Measurements from ENCODE around the gene LAMA2. TPM values are rescaled to one million over a fixed set of nuclear protein-coding genes. Genes with fewer than 3 reads are reported as not detected.

The LAMA2 gene
- polyA plus RNA-seq, 1 of the 3 experiments (the other 2 are of a cell fraction) = 0.92 TPM

DNA sequence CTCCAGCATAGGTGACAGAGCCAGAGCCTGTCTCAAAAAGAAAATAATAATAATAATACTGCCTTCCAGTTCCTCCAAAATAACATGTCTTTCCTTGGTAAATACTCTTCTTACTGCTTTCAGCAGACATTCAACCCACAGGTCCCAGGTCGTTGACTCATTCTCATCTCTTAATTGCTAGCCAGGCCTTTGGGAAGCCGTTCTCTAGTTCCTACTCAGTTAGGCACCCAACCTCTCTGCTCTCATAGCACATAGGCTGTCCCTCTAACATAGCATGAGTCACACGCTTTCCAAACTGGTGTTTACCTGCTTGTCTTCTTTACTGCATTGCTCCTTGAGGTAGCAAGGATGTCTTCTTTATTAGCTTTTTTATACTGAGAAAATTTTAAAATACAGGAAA lies 98.8 kb downstream of the LAMA2 start:
- POLR2A ChIA-PET = no interaction called here
- no peaks in the 10 kb centered on the region for H3K9me2 ChIP-seq
- H3K27me3 ChIP-seq (ENCODE audit: insufficient read depth) = no peaks in the 10 kb centered on the region
- H3K9me3 ChIP-seq = no peaks in the 10 kb centered on the region
- H3K4me2 ChIP-seq = no peak overlapping the region
- no peak overlapping the region for H3K9ac ChIP-seq
- H4K20me1 ChIP-seq (ENCODE audit: insufficient read depth) = no peaks in the 10 kb centered on the region
- no peaks in the 10 kb centered on the region for H3K79me2 ChIP-seq (ENCODE audit: insufficient read depth)
- H3K36me3 ChIP-seq (replicated peaks in 1 of 2; ENCODE audit: control insufficient read depth in 1 of 2, insufficient read depth in 2 of 2, low read length in 1 of 2) = no peaks in the 10 kb centered on the region
- DNase-seq = no peak
- no peak overlapping the region for H2AFZ ChIP-seq (ENCODE audit: low read depth)
- H3K4me1 ChIP-seq (ENCODE audit: control insufficient read depth in 1 of 2, insufficient read depth in 2 of 2, low read depth in 1 of 2, low read length in 1 of 2) = no peaks in the 10 kb centered on the region
- H3K27ac ChIP-seq (ENCODE audit: low read depth in 2 of 2, low read length in 1 of 2) = no peak overlapping the region
- H3K4me3 ChIP-seq (ENCODE audit: low read depth in 2 of 2, low read length in 1 of 2) = no peak overlapping the region
- TF ChIP-seq RFX5 (IDR thresholded peaks at IDR 0.05; ENCODE audit: low read length) (no peak), JUND (IDR thresholded peaks at IDR 0.05) (no peak), NFIC (IDR thresholded peaks at IDR 0.05; ENCODE audit: borderline replicate concordance) (no peak), FOSL2 (IDR thresholded peaks at IDR 0.05; ENCODE audit: borderline replicate concordance, low read depth) (no peak), PBX3 (IDR thresholded peaks at IDR 0.05) (no peak), RXRA (IDR thresholded peaks at IDR 0.05; ENCODE audit: borderline replicate concordance, low read depth) (no peak), SIN3A (IDR thresholded peaks at IDR 0.05; ENCODE audit: borderline replicate concordance, low read depth, low read length) (no peak), TAF1 (IDR thresholded peaks at IDR 0.05; ENCODE audit: borderline replicate concordance, low read depth, low read length) (no peak), EZH2phosphoT487 (IDR thresholded peaks at IDR 0.05; ENCODE audit: borderline replicate concordance, low read depth) (no peak), MXI1 (IDR thresholded peaks at IDR 0.05; ENCODE audit: low read depth, low read length) (no peak), FOXJ3 (CRISPR knock-in tag; IDR thresholded peaks at IDR 0.05) (no peak), YY1 (IDR thresholded peaks at IDR 0.05; ENCODE audit: low read depth) (no peak)
- TF ChIP-seq, protein P1, sequence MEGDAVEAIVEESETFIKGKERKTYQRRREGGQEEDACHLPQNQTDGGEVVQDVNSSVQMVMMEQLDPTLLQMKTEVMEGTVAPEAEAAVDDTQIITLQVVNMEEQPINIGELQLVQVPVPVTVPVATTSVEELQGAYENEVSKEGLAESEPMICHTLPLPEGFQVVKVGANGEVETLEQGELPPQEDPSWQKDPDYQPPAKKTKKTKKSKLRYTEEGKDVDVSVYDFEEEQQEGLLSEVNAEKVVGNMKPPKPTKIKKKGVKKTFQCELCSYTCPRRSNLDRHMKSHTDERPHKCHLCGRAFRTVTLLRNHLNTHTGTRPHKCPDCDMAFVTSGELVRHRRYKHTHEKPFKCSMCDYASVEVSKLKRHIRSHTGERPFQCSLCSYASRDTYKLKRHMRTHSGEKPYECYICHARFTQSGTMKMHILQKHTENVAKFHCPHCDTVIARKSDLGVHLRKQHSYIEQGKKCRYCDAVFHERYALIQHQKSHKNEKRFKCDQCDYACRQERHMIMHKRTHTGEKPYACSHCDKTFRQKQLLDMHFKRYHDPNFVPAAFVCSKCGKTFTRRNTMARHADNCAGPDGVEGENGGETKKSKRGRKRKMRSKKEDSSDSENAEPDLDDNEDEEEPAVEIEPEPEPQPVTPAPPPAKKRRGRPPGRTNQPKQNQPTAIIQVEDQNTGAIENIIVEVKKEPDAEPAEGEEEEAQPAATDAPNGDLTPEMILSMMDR (IDR thresholded peaks at IDR 0.05) = no peak
- TF ChIP-seq, protein P2, sequence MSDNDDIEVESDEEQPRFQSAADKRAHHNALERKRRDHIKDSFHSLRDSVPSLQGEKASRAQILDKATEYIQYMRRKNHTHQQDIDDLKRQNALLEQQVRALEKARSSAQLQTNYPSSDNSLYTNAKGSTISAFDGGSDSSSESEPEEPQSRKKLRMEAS (IDR thresholded peaks at IDR 0.05; ENCODE audit: low read depth) = no peak
- TF ChIP-seq, protein P3, sequence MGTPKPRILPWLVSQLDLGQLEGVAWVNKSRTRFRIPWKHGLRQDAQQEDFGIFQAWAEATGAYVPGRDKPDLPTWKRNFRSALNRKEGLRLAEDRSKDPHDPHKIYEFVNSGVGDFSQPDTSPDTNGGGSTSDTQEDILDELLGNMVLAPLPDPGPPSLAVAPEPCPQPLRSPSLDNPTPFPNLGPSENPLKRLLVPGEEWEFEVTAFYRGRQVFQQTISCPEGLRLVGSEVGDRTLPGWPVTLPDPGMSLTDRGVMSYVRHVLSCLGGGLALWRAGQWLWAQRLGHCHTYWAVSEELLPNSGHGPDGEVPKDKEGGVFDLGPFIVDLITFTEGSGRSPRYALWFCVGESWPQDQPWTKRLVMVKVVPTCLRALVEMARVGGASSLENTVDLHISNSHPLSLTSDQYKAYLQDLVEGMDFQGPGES (IDR thresholded peaks at IDR 0.05; ENCODE audit: low read depth, low read length) = no peak
- CTCF ChIA-PET = no interaction called here
- no peaks in the 10 kb centered on the region for H3F3A ChIP-seq (replicated peaks; ENCODE audit: insufficient read depth)
- 2% methylated on average over 3 of the region's 3 CpGs for WGBS (ENCODE audit: low lambda C conversion rate)

Data from SK-N-SH (cell line).